ENCODE data around the gene SIRT7.

The SIRT7 gene

GRCh38 chr17:81878294-81878693 lies 39.7 kb downstream of the SIRT7 start:
- TF ChIP-seq, protein P1, sequence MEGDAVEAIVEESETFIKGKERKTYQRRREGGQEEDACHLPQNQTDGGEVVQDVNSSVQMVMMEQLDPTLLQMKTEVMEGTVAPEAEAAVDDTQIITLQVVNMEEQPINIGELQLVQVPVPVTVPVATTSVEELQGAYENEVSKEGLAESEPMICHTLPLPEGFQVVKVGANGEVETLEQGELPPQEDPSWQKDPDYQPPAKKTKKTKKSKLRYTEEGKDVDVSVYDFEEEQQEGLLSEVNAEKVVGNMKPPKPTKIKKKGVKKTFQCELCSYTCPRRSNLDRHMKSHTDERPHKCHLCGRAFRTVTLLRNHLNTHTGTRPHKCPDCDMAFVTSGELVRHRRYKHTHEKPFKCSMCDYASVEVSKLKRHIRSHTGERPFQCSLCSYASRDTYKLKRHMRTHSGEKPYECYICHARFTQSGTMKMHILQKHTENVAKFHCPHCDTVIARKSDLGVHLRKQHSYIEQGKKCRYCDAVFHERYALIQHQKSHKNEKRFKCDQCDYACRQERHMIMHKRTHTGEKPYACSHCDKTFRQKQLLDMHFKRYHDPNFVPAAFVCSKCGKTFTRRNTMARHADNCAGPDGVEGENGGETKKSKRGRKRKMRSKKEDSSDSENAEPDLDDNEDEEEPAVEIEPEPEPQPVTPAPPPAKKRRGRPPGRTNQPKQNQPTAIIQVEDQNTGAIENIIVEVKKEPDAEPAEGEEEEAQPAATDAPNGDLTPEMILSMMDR (IDR thresholded peaks at IDR 0.05; ENCODE audit: insufficient read depth, low read depth, low read length, missing control alignments) = no peak
- H3K4me3 ChIP-seq (ENCODE audit: low read depth, low read length) = no peak overlapping the region
- DNase-seq (ENCODE audit: low read depth) = no peak

GRCh38 chr17:81877569-81877968 lies 40.4 kb downstream of the SIRT7 start:
- TF ChIP-seq, protein P1 (IDR thresholded peaks at IDR 0.05; ENCODE audit: insufficient read depth, low read depth, low read length, missing control alignments) = no peak
- no peak for DNase-seq (ENCODE audit: low read depth)
- no peak overlapping the region for H3K4me3 ChIP-seq (ENCODE audit: low read depth, low read length)

DNA sequence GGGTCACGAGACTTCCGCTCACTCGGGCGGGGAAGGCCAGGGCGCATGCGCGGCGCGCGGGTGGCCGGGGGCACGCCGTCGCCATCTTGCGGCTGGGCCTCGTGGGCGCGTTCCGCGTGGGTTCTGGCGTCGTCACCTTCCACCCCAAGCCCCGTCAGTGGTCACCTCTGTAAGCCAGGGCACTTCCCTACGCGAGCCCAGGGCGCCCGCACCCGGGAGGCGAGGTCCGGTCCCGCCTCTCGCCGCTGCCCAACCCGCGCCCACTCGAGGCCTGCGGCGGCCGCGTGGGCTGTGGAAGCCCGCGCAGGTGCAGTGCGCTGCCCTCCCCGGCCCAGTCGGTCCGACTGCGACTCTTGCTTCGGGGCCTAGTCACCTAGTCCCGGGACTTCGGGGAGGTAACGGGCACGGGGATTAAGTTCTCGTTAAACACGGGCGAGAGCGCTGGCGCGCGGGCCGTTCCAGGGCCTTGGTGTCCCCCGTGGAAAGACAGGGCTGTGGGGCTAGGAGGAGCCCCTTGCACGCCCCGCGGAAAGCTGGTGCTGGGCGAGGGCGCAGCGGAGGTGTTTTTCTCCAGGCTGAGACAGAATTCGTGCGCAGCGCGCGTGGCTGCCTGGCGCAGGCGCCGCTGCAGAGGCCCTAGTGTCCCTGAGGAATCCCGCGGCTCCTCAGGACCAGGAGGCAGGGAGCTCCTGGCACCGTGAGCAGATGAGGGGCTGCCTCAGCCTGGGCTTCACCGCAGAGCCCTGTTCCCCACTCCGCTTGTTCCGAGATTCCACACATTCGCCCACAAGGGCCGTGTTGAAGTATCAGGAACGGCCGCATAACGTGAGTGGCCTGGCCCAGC lies 46.4 kb downstream of the SIRT7 start:
- TF ChIP-seq, protein P1 (IDR thresholded peaks at IDR 0.05; ENCODE audit: insufficient read depth, low read depth, low read length, missing control alignments) = peak; percentile 34
- peak; percentile 96 for DNase-seq (ENCODE audit: low read depth)
- peak overlapping the region; percentile 99 for H3K4me3 ChIP-seq (ENCODE audit: low read depth, low read length)

DNA sequence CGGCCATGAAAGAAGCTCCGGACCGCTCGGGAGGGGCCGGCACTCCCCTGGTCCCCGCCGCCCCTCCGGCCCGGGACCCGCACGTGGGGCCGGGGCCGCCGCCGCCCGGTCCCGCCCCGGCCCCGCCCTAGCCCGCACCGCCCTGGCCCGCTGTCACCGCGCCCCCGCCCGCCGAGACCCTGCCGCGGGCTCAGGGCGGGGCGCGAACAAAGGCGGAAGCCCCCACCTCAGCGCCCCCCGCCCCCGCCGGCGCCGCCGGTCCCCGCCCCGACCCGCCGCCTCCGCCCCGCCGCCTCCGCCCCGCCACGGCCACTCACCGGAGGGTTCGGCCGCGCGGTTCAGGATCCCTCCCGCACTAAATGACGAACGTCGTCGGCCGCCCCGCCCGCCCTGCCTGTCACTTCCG lies 47.0 kb downstream of the SIRT7 start, which contains the start of gene ARHGDIA:
Gene ARHGDIA (minus strand): TSS at position 357 of the 406 bp plus-strand sequence. CDS start 1,407 bp downstream, outside the sequence.
- no peak for DNase-seq (ENCODE audit: low read depth)
- TF ChIP-seq, protein P1 (IDR thresholded peaks at IDR 0.05; ENCODE audit: insufficient read depth, low read depth, low read length, missing control alignments) = no peak
- peak within 1 kb of the TSS; percentile 99 for H3K4me3 ChIP-seq (ENCODE audit: low read depth, low read length)

DNA sequence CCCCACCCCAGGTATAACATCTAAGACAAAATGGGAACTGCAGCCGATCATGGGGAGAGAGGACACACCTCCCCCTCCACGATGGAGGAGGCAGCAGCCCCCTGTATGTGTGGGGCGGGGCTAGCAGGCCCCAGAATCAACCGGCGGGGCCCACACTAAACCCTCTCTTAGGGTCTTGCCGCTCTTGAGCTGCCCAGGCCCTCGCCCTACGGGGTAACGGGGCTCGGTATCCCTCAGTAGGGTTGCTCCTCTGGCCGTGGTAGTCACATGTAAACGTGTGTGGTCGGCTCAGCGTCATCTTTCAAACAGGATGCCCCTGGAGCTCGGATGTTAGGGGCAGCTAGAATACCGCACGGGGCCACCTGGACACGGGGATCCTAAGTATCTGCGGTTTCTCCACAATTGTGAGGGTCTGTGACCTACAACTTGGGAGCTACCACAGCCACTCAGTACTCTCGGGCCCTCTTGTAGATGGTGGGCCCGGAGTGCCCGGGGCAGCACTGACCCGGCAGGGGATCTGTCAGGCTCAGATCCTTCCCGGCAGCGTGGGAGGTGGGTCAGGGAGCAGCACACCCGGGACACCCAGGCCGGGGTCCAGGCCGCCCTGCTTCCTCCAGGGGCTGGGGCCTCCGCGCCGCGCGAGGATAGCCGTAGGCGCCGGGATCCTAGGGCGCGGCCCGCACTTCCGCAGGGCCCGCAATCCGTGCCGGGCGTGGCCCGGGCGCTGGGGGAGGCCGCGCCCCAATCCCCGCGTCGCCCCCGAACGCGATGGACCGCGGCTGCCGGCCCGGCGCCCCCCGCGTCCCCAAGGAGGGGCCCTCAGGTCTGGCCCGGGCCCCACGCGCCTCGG lies 47.6 kb downstream of the SIRT7 start:
- DNase-seq (ENCODE audit: low read depth) = peak; percentile 62
- TF ChIP-seq, protein P1 (IDR thresholded peaks at IDR 0.05; ENCODE audit: insufficient read depth, low read depth, low read length, missing control alignments) = no peak

GRCh38 chr17:81869221-81870130 lies 48.5 kb downstream of the SIRT7 start:
- H3K4me3 ChIP-seq (ENCODE audit: low read depth, low read length) = peak overlapping the region; percentile 99
- TF ChIP-seq, protein P1 (IDR thresholded peaks at IDR 0.05; ENCODE audit: insufficient read depth, low read depth, low read length, missing control alignments) = peak; percentile 89
- DNase-seq (ENCODE audit: low read depth) = peak; percentile 65

More for the DNA sequence above, 47.6 kb downstream of the SIRT7 start:
- H3K4me3 ChIP-seq (ENCODE audit: low read depth, low read length) = peak overlapping the region; percentile 99

Measured in GM12865 (cell line).